Skeletal muscle tissue (tissue), 4 donors: Measurements from ENCODE around the gene TTC33. TPM values are rescaled to one million over a fixed set of nuclear protein-coding genes. Genes with fewer than 3 reads are reported as not detected.
"Not testable (repeated sequence)": the region's sequence is repeated elsewhere in the genome, so short reads cannot be mapped to it uniquely, and the experiment has no call there.

Experiments
- H3K27ac ChIP-seq: one replicate; pipeline ENCODE4 v1.7.0; 2013; ENCODE audit warnings: mild to moderate bottlenecking, low read depth, low read length, inconsistent platforms
- H3K27me3 ChIP-seq, 3 donors: one replicate each; pipeline ENCODE4 v1.7.0; 2013; ENCODE audit warnings: low read length in 3 of 3; ENCODE audit not compliant: control insufficient read depth in 3 of 3, insufficient read depth in 3 of 3
- H3K36me3 ChIP-seq, 3 donors: one replicate each; pipeline ENCODE4 v1.7.0; 2013; ENCODE audit warnings: low read length in 3 of 3; ENCODE audit not compliant: control insufficient read depth in 3 of 3, insufficient read depth in 3 of 3
- H3K4me1 ChIP-seq, 3 donors: one replicate each; pipeline ENCODE4 v1.7.0; 2013; ENCODE audit warnings: low read length in 3 of 3, mild to moderate bottlenecking in 3 of 3; ENCODE audit not compliant: control insufficient read depth in 3 of 3, insufficient read depth in 3 of 3
- H3K4me3 ChIP-seq, 3 donors: one replicate each; pipeline ENCODE4 v1.7.0; 2013; ENCODE audit warnings: low read length in 3 of 3
- H3K9ac ChIP-seq, 3 donors: one replicate each; pipeline ENCODE4 v1.7.0; 2013; ENCODE audit warnings: low read length in 3 of 3, mild to moderate bottlenecking in 3 of 3, moderate library complexity in 2 of 3, low read depth in 1 of 3
- H3K9me3 ChIP-seq, 3 donors: one replicate each; pipeline ENCODE4 v1.7.0; 2013; ENCODE audit warnings: low read length in 3 of 3; ENCODE audit not compliant: control insufficient read depth in 3 of 3
- total RNA-seq: library from RNA; depleted of rRNA; stranded (reverse); fragments of >200 nt; gene quantifications from one replicate; pipeline ENCODE4 v1.2.3, GENCODE V29; 2014
- donor health status: Osteomylitis.

The TTC33 gene
- total RNA-seq, 1 donor from 2014 or later: 17.2 TPM

GRCh38 chr5:40570408-40571129 lies 185.2 kb downstream of the TTC33 start:
- H3K27me3 ChIP-seq: no peaks in the 10 kb centered on the region
- no peaks in the 10 kb centered on the region for H3K9me3 ChIP-seq
- no peaks in the 10 kb centered on the region for H3K4me1 ChIP-seq
- H3K9ac ChIP-seq: no peak overlapping the region
- no peak overlapping the region for H3K27ac ChIP-seq
- no peak overlapping the region for H3K4me3 ChIP-seq
- H3K36me3 ChIP-seq: no peaks in the 10 kb centered on the region

DNA sequence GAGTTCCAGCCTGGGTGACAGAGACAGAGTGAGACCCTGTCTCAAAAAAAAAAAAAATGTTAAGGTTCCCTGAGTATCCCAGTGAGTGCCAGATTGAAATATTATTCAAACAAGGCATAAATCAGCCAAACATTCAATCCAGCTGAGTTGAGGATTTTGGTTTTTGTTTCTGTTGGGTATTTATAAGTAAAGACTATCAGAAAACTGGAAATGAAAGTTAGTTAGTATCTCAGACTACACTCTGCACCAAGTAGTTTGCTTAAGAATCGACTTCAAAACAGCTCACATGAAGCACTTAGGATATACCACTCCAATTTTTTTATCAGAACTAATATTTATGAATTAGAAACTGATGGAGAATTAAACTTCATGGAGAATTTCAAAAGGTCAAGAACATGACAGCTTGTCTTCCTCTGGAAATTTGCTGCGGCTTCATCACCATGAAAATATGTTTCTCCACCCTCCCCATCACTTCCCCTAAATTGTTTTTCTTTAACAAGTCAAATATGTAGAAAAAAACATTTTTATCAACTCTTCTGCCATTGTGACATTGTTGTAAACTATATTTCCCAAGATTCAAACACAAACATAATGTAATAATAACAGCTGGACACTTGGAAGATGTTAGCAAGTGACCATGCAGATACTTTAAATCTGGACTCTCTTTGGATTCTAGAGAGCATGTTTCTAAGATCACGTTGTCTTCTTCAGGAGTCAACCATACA lies 186.1 kb downstream of the TTC33 start:
- no peak overlapping the region for H3K9ac ChIP-seq
- no peaks in the 10 kb centered on the region for H3K9me3 ChIP-seq
- H3K27ac ChIP-seq: no peak overlapping the region
- no peaks in the 10 kb centered on the region for H3K27me3 ChIP-seq
- H3K4me1 ChIP-seq: no peaks in the 10 kb centered on the region
- no peak overlapping the region for H3K4me3 ChIP-seq
- H3K36me3 ChIP-seq: no peaks in the 10 kb centered on the region

DNA sequence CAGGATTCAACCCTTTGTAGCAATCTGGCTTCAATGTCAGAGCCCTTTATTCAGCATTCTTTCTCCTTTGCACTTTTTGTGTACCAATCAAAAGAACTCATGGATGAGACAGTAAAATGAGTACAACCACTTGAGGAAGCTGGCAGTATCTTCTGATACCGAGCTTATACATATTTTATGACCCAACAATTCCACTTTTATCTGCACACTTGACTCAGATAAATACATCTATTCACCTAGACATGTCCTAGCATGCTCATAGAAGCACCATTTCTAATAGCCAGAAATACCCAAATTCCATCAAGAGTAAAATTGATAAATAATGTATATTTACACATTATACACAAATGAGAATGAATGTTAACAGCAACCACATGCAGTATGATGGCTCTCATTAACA lies 187.2 kb downstream of the TTC33 start:
- no peak overlapping the region for H3K9ac ChIP-seq
- H3K4me3 ChIP-seq: no peak overlapping the region
- no peaks in the 10 kb centered on the region for H3K36me3 ChIP-seq
- no peaks in the 10 kb centered on the region for H3K9me3 ChIP-seq
- H3K27ac ChIP-seq: no peak overlapping the region
- H3K4me1 ChIP-seq: no peaks in the 10 kb centered on the region
- no peaks in the 10 kb centered on the region for H3K27me3 ChIP-seq

DNA sequence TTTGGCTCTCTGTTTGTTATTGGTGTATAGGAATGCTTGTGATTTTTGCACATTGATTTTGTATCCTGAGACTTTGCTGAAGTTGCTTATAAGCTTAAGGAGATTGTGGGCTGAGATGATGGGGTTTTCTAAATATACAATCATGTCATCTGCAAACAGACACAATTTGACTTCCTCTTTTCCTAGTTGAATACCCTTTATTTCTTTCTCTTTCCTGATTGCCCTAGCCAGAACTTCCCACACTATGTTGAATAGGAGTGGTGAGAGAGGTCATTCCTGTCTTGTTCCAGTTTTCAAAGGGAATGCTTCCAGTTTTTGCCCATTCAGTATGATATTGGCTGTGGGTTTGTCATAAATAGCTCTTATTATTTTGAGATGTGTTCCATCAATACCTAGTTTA lies 192.6 kb downstream of the TTC33 start:
- H3K27ac ChIP-seq, H3K9ac ChIP-seq, H3K4me3 ChIP-seq, H3K9me3 ChIP-seq, H3K27me3 ChIP-seq, H3K4me1 ChIP-seq, H3K36me3 ChIP-seq: not testable (repeated sequence)

DNA sequence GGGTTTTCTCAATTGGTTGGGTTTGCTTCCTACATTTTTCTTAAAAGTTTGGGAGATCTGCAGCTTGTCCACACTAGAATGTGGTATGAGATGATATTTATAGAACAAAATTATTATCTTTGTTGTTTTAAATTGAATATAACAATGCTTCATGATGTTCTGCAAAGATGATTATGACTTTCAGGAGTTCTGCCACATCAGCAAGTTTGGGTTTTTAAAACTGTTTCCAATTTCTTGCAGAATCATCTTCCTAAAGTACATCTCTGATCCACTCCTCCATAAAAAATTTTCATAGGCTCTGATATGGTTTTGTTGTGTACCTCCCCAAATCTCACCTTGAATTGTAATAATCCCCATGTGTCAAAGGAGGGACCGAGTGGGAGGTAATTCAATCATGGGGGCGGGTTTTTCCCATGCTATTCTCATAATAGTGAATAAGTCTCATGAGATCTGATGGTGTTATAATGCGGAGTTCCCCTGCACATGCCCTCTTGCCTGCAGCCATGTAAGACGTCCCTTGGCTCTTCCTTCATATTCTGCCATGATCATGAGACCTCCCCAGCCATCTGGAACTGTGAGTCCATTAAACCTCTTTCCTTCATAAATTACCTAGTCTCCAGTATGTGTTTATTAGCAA lies 195.2 kb downstream of the TTC33 start:
- Histone ChIP-seq H3K4me3 (no peak overlapping the region), H3K9me3 (no peaks in the 10 kb centered on the region), H3K27me3 (no peaks in the 10 kb centered on the region), H3K4me1 (no peaks in the 10 kb centered on the region), H3K36me3 (no peaks in the 10 kb centered on the region), H3K27ac (no peak overlapping the region), H3K9ac (no peak overlapping the region)

- Histone ChIP-seq H3K9ac (no peak overlapping the region), H3K4me1 (no peaks in the 10 kb centered on the region), H3K27me3 (no peaks in the 10 kb centered on the region), H3K36me3 (no peaks in the 10 kb centered on the region), H3K4me3 (no peak overlapping the region), H3K9me3 (no peaks in the 10 kb centered on the region), H3K27ac (no peak overlapping the region)
These were observed 196.5 kb downstream of the TTC33 start for GRCh38 chr5:40559306-40559705.

DNA sequence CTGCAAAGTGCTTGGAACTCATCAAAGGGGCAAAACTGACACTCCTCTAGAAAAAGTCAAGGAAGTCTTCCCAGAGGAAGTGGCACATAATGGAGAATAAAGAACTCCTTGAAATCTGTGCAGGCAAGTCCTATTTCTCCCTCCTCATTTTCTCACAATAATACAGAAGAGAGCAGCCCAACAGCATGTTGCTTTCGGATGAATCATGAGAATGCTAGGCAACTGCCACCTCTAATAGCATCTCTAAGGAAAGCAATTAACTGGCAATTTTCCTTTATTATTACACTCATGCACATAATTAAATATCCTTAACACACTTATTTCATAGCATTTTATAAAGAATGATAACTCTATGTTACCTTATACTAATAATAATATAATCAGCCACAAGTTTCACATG lies 198.3 kb downstream of the TTC33 start:
- Histone ChIP-seq H3K4me3 (no peak overlapping the region), H3K9ac (no peak overlapping the region), H3K9me3 (no peaks in the 10 kb centered on the region), H3K4me1 (no peaks in the 10 kb centered on the region), H3K27me3 (no peaks in the 10 kb centered on the region), H3K36me3 (no peaks in the 10 kb centered on the region), H3K27ac (no peak overlapping the region)

DNA sequence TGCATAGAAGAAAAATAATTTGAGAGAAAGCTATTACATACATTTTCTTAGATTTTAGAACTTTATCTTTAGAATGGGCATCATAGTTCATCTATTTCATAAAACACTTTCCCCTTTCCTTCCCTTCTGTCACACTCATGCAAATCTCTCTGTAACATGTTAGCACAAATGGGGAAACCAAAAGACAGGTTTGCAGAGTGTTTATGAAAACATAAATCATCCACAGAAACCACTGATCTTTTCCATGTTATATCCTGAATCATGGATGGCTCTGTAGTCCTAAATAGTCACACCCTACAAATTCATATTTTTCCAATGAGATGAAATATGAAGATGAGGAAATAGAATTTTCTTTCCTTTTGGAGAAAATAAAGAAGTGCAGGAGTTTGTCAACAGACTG lies 198.9 kb downstream of the TTC33 start:
- no peaks in the 10 kb centered on the region for H3K9me3 ChIP-seq
- H3K36me3 ChIP-seq: no peaks in the 10 kb centered on the region
- H3K27ac ChIP-seq: no peak overlapping the region
- H3K4me3 ChIP-seq: no peak overlapping the region
- H3K4me1 ChIP-seq: no peaks in the 10 kb centered on the region
- no peaks in the 10 kb centered on the region for H3K27me3 ChIP-seq
- no peak overlapping the region for H3K9ac ChIP-seq

GRCh38 chr5:40555886-40556285 lies 199.9 kb downstream of the TTC33 start:
- H3K36me3 ChIP-seq: no peaks in the 10 kb centered on the region
- H3K27me3 ChIP-seq: no peaks in the 10 kb centered on the region
- no peaks in the 10 kb centered on the region for H3K9me3 ChIP-seq
- H3K4me1 ChIP-seq: no peaks in the 10 kb centered on the region
- no peak overlapping the region for H3K27ac ChIP-seq
- H3K9ac ChIP-seq: no peak overlapping the region
- no peak overlapping the region for H3K4me3 ChIP-seq

DNA sequence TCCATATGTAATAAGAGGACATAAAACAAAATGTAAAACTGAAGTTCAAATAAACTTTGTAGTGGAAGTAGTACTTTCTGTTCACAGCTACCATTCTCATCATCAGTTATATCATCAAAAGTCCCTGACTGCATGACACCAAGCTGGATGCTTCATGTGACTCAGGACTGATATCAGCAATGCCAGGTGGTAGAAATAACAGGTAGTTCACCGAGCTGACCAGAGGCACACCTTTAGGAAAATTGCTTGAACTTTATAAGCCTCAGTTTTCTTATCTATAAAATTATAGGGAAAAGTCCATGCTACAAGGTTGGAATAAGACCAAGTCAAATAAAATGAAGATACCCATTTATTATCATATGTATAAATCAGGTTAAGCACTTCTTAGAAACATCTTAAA lies 200.9 kb downstream of the TTC33 start:
- H3K9ac ChIP-seq: no peak overlapping the region
- H3K36me3 ChIP-seq: no peaks in the 10 kb centered on the region
- H3K9me3 ChIP-seq: no peaks in the 10 kb centered on the region
- no peaks in the 10 kb centered on the region for H3K4me1 ChIP-seq
- H3K27me3 ChIP-seq: no peaks in the 10 kb centered on the region
- H3K27ac ChIP-seq: no peak overlapping the region
- no peak overlapping the region for H3K4me3 ChIP-seq
